IMR-90 (cell line): Measurements from ENCODE around the gene SLC38A6. TPM values are rescaled to one million over a fixed set of nuclear protein-coding genes. Genes with fewer than 3 reads are reported as not detected.

Experiments used
- ATAC-seq: fragments of 200-7000 bp; cut with Tn5 transposase; 2 replicates; pipeline ENCODE4 v1.9.1; 2020; ENCODE audit warnings: low read depth, mild to moderate bottlenecking, moderate library complexity
- BruUV-seq: library from RNA; stranded (reverse); fragments of 400-500 nt; replicated peaks from 2 replicates; lab custom pipeline; 2021; lab: Mats Ljungman, UMichigan
- CTCF ChIA-PET: fragments of 300-600 bp; formaldehyde crosslinking; extraction: SDS; loops from one replicate; lab custom pipeline; 2021; ENCODE audit warnings: antibody characterized with exemption; lab: Yijun Ruan, JAX
- POLR2A ChIA-PET: fragments of 300-600 bp; sonication (Branson Sonifier 250); formaldehyde crosslinking; loops from one replicate; lab custom pipeline; 2022; ENCODE audit warnings: antibody characterized with exemption; ENCODE audit not compliant: unreplicated experiment; lab: Charles Lee
- DNase-seq: peaks from one replicate; pipeline ENCODE4 v3.0.0; 2013
- H2AFZ ChIP-seq: replicated peaks from 2 replicates; pipeline ENCODE3; 2013; ENCODE audit warnings: low read length, mild to moderate bottlenecking; ENCODE audit not compliant: poor library complexity
- H2AK5ac ChIP-seq: 2 replicates; pipeline ENCODE4 v1.6.1; 2013; ENCODE audit warnings: low read depth, low read length, inconsistent platforms
- H2AK9ac ChIP-seq: replicated peaks from 2 replicates; pipeline ENCODE3; 2013; ENCODE audit warnings: mild to moderate bottlenecking, low read depth, low read length, moderate library complexity; ENCODE audit not compliant: poor library complexity
- H2BK120ac ChIP-seq: 2 replicates; pipeline ENCODE4 v1.6.1; 2013; ENCODE audit warnings: low read depth, low read length, inconsistent platforms
- H2BK15ac ChIP-seq: 3 replicates; pipeline ENCODE4 v1.6.1; 2013; ENCODE audit warnings: low read depth, low read length, inconsistent platforms
- H2BK20ac ChIP-seq: 2 replicates; pipeline ENCODE4 v1.6.1; 2013; ENCODE audit warnings: low read depth, mild to moderate bottlenecking, inconsistent platforms, low read length, moderate library complexity
- H2BK5ac ChIP-seq: 2 replicates; pipeline ENCODE4 v1.6.1; 2013; ENCODE audit warnings: mild to moderate bottlenecking, low read depth, low read length, inconsistent platforms; ENCODE audit not compliant: poor library complexity, severe bottlenecking
- H3K14ac ChIP-seq: replicated peaks from 2 replicates; pipeline ENCODE4 v1.6.1; 2013; ENCODE audit warnings: low read depth, low read length, inconsistent platforms
- H3K18ac ChIP-seq: 2 replicates; pipeline ENCODE4 v1.6.1; 2013; ENCODE audit warnings: low read depth, low read length, control low read depth
- H3K23ac ChIP-seq: 2 replicates; pipeline ENCODE4 v1.6.1; 2013; ENCODE audit warnings: low read depth, low read length, inconsistent platforms
- H3K27ac ChIP-seq: 2 replicates; pipeline ENCODE4 v1.5.1; 2013; ENCODE audit warnings: mild to moderate bottlenecking, control low read depth, low read length; ENCODE audit not compliant: insufficient read depth
- H3K27me3 ChIP-seq: 2 replicates; pipeline ENCODE4 v1.6.1; 2013; ENCODE audit warnings: low read length; ENCODE audit not compliant: control insufficient read depth, insufficient read depth
- H3K36me3 ChIP-seq: 2 replicates; pipeline ENCODE4 v1.6.1; 2013; ENCODE audit warnings: low read length, mixed read lengths; ENCODE audit not compliant: control insufficient read depth, insufficient read depth
- H3K4ac ChIP-seq: 2 replicates; pipeline ENCODE4 v1.6.1; 2013; ENCODE audit warnings: low read depth, low read length, inconsistent platforms
- H3K4me1 ChIP-seq: 2 replicates; pipeline ENCODE4 v1.6.1; 2013; ENCODE audit warnings: low read length, mixed read lengths; ENCODE audit not compliant: control insufficient read depth, insufficient read depth
- H3K4me2 ChIP-seq: 2 replicates; pipeline ENCODE4 v1.6.1; 2013; ENCODE audit warnings: low read depth, mild to moderate bottlenecking, control low read depth, low read length, moderate library complexity
- H3K4me3 ChIP-seq: 2 replicates; pipeline ENCODE4 v1.5.1; 2013; ENCODE audit warnings: low read depth, mild to moderate bottlenecking, control low read depth, low read length, moderate library complexity; ENCODE audit not compliant: insufficient read depth
- H3K56ac ChIP-seq: 2 replicates; pipeline ENCODE4 v1.6.1; 2013; ENCODE audit warnings: low read length, inconsistent platforms; ENCODE audit not compliant: insufficient read depth; ENCODE audit errors: extremely low read depth
- H3K79me1 ChIP-seq, 2 experiments: 2 replicates each; pipeline ENCODE4 v1.6.1; 2013; ENCODE audit warnings: low read length in 2 of 2, inconsistent platforms in 1 of 2, low read depth in 1 of 2
- H3K9ac ChIP-seq: 2 replicates; pipeline ENCODE4 v1.6.1; 2013; ENCODE audit warnings: low read depth, low read length, control low read depth
- H3K9me1 ChIP-seq: 2 replicates; pipeline ENCODE4 v1.6.1; 2013; ENCODE audit warnings: low read length, inconsistent platforms; ENCODE audit not compliant: insufficient read depth
- H3K9me3 ChIP-seq: 2 replicates; pipeline ENCODE4 v1.6.1; 2013; ENCODE audit warnings: low read length; ENCODE audit not compliant: control insufficient read depth, insufficient read depth
- H4K20me1 ChIP-seq: 2 replicates; pipeline ENCODE4 v1.6.1; 2013; ENCODE audit warnings: low read length, inconsistent platforms; ENCODE audit not compliant: insufficient read depth
- H4K5ac ChIP-seq: 2 replicates; pipeline ENCODE4 v1.6.1; 2013; ENCODE audit warnings: mild to moderate bottlenecking, low read depth, low read length, control low read depth
- H4K8ac ChIP-seq, 2 experiments: 2 replicates each; pipeline ENCODE4 v1.6.1; 2013; ENCODE audit warnings: low read depth in 2 of 2, low read length in 2 of 2, control low read depth in 1 of 2, inconsistent platforms in 1 of 2
- H4K91ac ChIP-seq: 2 replicates; pipeline ENCODE4 v1.6.1; 2013; ENCODE audit warnings: low read depth, low read length, inconsistent platforms; ENCODE audit not compliant: insufficient read depth
- BHLHE40 ChIP-seq: fragments of 150-350 bp; IDR thresholded peaks from 2 replicates; pipeline ENCODE4 v1.6.1; 2016; ENCODE audit warnings: mild to moderate bottlenecking, low read depth, low read length
- CEBPB ChIP-seq: IDR thresholded peaks from 2 replicates; pipeline ENCODE4 v1.6.1; 2012; ENCODE audit warnings: low read depth, low read length, improper control_type of control experiment
- CHD1 ChIP-seq: IDR thresholded peaks from 2 replicates; pipeline ENCODE4 v1.6.1; 2012; ENCODE audit warnings: low read depth, low read length, improper control_type of control experiment
- FOS ChIP-seq: fragments of 150-350 bp; IDR thresholded peaks from 2 replicates; pipeline ENCODE4 v1.6.1; 2016; ENCODE audit warnings: low read depth, low read length
- MAFK ChIP-seq: IDR thresholded peaks from 2 replicates; pipeline ENCODE4 v1.6.1; 2012; ENCODE audit warnings: low read depth, low read length, improper control_type of control experiment
- MAZ ChIP-seq: IDR thresholded peaks from 2 replicates; pipeline ENCODE4 v1.6.1; 2012; ENCODE audit warnings: low read depth, mild to moderate bottlenecking, low read length, improper control_type of control experiment, moderate library complexity, borderline replicate concordance
- MXI1 ChIP-seq: IDR thresholded peaks from 2 replicates; pipeline ENCODE4 v1.6.1; 2012; ENCODE audit warnings: low read depth, mild to moderate bottlenecking, low read length, moderate library complexity, borderline replicate concordance
- POLR2A ChIP-seq: IDR thresholded peaks from 2 replicates; pipeline ENCODE4 v1.6.1; 2012; ENCODE audit warnings: mild to moderate bottlenecking, low read depth, low read length
- RCOR1 ChIP-seq: IDR thresholded peaks from 2 replicates; pipeline ENCODE4 v1.6.1; 2012; ENCODE audit warnings: mild to moderate bottlenecking, low read length, improper control_type of control experiment; ENCODE audit not compliant: insufficient replicate concordance
- SMC3 ChIP-seq: fragments of 150-350 bp; IDR thresholded peaks from 2 replicates; pipeline ENCODE4 v1.6.1; 2016; ENCODE audit warnings: low read depth, mild to moderate bottlenecking, antibody characterized with exemption, low read length, moderate library complexity
- WGBS, 2 experiments: methylation state at CpG; one replicate each; pipeline versions ENCODE4 v1.1.5 to v1.1.7; 2013; ENCODE audit warnings: missing lambda C conversion rate in 2 of 2; ENCODE audit not compliant: insufficient read length in 1 of 2; ENCODE audit errors: extremely low coverage in 2 of 2; 5-methylcytosine and 5-hydroxymethylcytosine counted together
- dilution Hi-C: fragments of 300-500 bp; cut with HindIII; formaldehyde crosslinking; loops from one replicate; pipeline ENCODE4 v1.14.3; 2018; ENCODE audit warnings: low sequenced_read_pairs; ENCODE audit not compliant: unreplicated experiment
- in situ Hi-C: fragments of 300-500 bp; cut with MboI; formaldehyde crosslinking; loops from 3 replicates; pipeline ENCODE4 v1.14.3; 2019; ENCODE audit warnings: low sequenced_read_pairs, inconsistent platforms, mixed read lengths
- intact Hi-C: fragments of 100-400 bp; cut with micrococcal nuclease; formaldehyde crosslinking; loops from 2 replicates; pipeline ENCODE4 v1.10.0; 2022
- polyA plus RNA-seq, 3 experiments: library from polyadenylated mRNA; depleted of rRNA; stranded (reverse); fragments of >200 nt; gene quantifications; 2 replicates each; pipeline ENCODE4 v1.2.3, GENCODE V29; 2012; ENCODE audit warnings: low replicate concordance in 1 of 3
- total RNA-seq: library from RNA; depleted of rRNA; stranded (reverse); fragments of >200 nt; gene quantifications from 2 replicates; pipeline ENCODE4 v1.2.3, GENCODE V29; 2012
- TF ChIP-seq, protein P1 (sequence below): conservative IDR thresholded peaks from 2 replicates; pipeline ENCODE4 v1.5.1; 2012; ENCODE audit warnings: mild to moderate bottlenecking, low read depth, low read length, improper control_type of control experiment

The SLC38A6 gene
- total and polyA plus RNA-seq, 2 of the 4 experiments (the other 2 are of a cell fraction) = 15.5 to 18.3 TPM

GRCh38 chr14:61051051-61051450 is 70.0 kb downstream of the SLC38A6 start:
- WGBS, 2 experiments = no CpG with 5 or more reads among the region's 1 CpG
- Histone ChIP-seq H3K79me1 (no peaks in the 10 kb centered on the region; a peak in 1 of 4 replicates), H3K4me2 (no peak overlapping the region), H2AK9ac (no peak overlapping the region), H2AFZ (no peak overlapping the region), H3K56ac (no peak overlapping the region), H4K8ac (no peak overlapping the region), H3K14ac (no peak overlapping the region), H3K9ac (no peak overlapping the region), H3K9me1 (peaks cover 6% of the 10 kb centered on the region; the same call in 1 of the 2 replicates), H3K4ac (no peak overlapping the region), H3K23ac (no peak overlapping the region), H3K4me3 (no peak overlapping the region), H3K27ac (no peak overlapping the region), H2BK120ac (no peak overlapping the region), H3K18ac (no peak overlapping the region), H3K27me3 (no peaks in the 10 kb centered on the region), H3K36me3 (peaks cover 3% of the 10 kb centered on the region; the same call in 1 of the 2 replicates), H2BK15ac (no peak overlapping the region), H3K4me1 (peaks cover 2% of the 10 kb centered on the region; the same call in 1 of the 2 replicates), H4K5ac (no peak overlapping the region; the same call in 1 of the 2 replicates), H4K20me1 (no peaks in the 10 kb centered on the region), H2BK20ac (no peak overlapping the region), H4K91ac (no peak overlapping the region), H2BK5ac (no peak overlapping the region), H3K9me3 (peaks cover 4% of the 10 kb centered on the region; the same call in 1 of the 2 replicates), H2AK5ac (0 out of 2 replicates have a peak overlapping the region, but pooled peaks have one; percentile 27)
- ChIA-PET CTCF (no interaction called here), POLR2A (no interaction called here)
- intact Hi-C loops = no loop called here
- no peak for TF ChIP-seq POLR2A
- TF ChIP-seq RCOR1 = no peak
- no peak for TF ChIP-seq FOS
- no peak for TF ChIP-seq CEBPB
- no peak for TF ChIP-seq CHD1
- no peak for TF ChIP-seq MAFK
- no peak for TF ChIP-seq MAZ
- TF ChIP-seq BHLHE40 = no peak
- TF ChIP-seq, protein P1, sequence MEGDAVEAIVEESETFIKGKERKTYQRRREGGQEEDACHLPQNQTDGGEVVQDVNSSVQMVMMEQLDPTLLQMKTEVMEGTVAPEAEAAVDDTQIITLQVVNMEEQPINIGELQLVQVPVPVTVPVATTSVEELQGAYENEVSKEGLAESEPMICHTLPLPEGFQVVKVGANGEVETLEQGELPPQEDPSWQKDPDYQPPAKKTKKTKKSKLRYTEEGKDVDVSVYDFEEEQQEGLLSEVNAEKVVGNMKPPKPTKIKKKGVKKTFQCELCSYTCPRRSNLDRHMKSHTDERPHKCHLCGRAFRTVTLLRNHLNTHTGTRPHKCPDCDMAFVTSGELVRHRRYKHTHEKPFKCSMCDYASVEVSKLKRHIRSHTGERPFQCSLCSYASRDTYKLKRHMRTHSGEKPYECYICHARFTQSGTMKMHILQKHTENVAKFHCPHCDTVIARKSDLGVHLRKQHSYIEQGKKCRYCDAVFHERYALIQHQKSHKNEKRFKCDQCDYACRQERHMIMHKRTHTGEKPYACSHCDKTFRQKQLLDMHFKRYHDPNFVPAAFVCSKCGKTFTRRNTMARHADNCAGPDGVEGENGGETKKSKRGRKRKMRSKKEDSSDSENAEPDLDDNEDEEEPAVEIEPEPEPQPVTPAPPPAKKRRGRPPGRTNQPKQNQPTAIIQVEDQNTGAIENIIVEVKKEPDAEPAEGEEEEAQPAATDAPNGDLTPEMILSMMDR = no peak
- TF ChIP-seq MXI1 = no peak
- no peak for TF ChIP-seq SMC3
- no TSS peak for BruUV-seq
- peak; percentile 24; the same call in 1 of the 2 replicates for ATAC-seq
- peak; percentile 10 for DNase-seq
- in situ Hi-C loops = no loop called here
- dilution Hi-C loops = no loop called here
